ENCODE measurements around the gene LBP. TPM values are rescaled to one million over a fixed set of nuclear protein-coding genes. Genes with fewer than 3 reads are reported as not detected.
"Not testable (repeated sequence)": the region's sequence is repeated elsewhere in the genome, so short reads cannot be mapped to it uniquely, and the experiment has no call there.

LBP gene
- total RNA-seq, 2 donors from 2014 or later: 2.3 TPM; not detected in 1

DNA sequence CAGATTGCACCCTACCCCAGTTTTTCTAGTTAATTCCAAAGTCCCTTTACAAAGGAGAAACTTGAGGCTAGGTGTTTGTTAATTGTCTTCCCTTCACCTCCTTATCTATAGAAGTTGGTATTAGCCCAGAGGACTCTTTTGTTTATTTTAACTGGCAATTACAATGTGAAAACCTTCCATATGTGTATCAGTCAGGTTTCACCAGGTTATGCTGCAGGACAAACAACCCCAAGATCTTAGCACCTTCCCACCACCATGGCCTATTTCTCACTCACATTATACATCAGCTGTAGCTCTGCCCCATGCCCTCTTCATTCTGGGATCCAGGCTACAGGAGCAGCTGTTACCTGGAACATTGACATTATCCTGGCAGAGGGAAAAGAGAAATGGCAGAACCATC lies 57.7 kb downstream of the LBP start:
- no peak for TF ChIP-seq CTCF (IDR thresholded peaks at IDR 0.05)

GRCh38 chr20:38405132-38405531 lies 58.9 kb downstream of the LBP start:
- Histone ChIP-seq H3K27ac (no peak overlapping the region), H3K9me3 (no peaks in the 10 kb centered on the region), H3K4me3 (no peak overlapping the region), H3K36me3 (no peaks in the 10 kb centered on the region), H3K4me1 (no peaks in the 10 kb centered on the region), H3K27me3 (no peaks in the 10 kb centered on the region)
- no peak for DNase-seq (ENCODE audit: low spot score)
- no peak for TF ChIP-seq CTCF (IDR thresholded peaks at IDR 0.05)

More for the DNA sequence above, 57.7 kb downstream of the LBP start:
- H3K27me3 ChIP-seq: no peaks in the 10 kb centered on the region
- no peak for DNase-seq (ENCODE audit: low spot score)
- no peaks in the 10 kb centered on the region for H3K9me3 ChIP-seq
- no peaks in the 10 kb centered on the region for H3K36me3 ChIP-seq
- no peak overlapping the region for H3K27ac ChIP-seq
- H3K4me1 ChIP-seq: no peaks in the 10 kb centered on the region
- no peak overlapping the region for H3K4me3 ChIP-seq

DNA sequence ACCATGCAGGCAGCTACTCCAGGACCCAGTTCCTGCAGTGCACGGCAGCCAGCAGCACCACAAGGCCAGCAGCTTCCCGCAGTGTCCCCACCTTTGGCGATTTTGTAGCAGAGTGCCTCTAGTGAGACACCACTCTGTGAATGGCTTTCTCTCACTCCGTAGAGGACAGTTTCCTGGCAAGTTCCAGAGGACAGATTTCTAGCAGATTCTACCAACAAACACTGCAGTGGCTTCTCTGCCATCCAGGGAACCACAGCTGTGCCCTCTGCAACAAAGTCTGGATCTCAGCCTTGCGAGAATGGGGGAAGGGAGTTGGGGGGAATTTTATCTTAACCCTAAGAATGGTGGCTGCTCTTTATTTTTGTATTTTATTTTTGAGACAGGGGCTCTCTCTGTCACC lies 60.2 kb downstream of the LBP start:
- no peak for TF ChIP-seq CTCF (IDR thresholded peaks at IDR 0.05)
- H3K4me1 ChIP-seq: no peaks in the 10 kb centered on the region
- H3K27me3 ChIP-seq: no peaks in the 10 kb centered on the region
- no peak overlapping the region for H3K4me3 ChIP-seq
- H3K9me3 ChIP-seq: no peaks in the 10 kb centered on the region
- no peak overlapping the region for H3K27ac ChIP-seq
- no peak for DNase-seq (ENCODE audit: low spot score)
- no peaks in the 10 kb centered on the region for H3K36me3 ChIP-seq

GRCh38 chr20:38407321-38407720 lies 61.0 kb downstream of the LBP start:
- DNase-seq (ENCODE audit: low spot score): no peak
- Histone ChIP-seq H3K27ac (no peak overlapping the region), H3K9me3 (no peaks in the 10 kb centered on the region), H3K4me3 (no peak overlapping the region), H3K4me1 (no peaks in the 10 kb centered on the region), H3K36me3 (no peaks in the 10 kb centered on the region), H3K27me3 (no peaks in the 10 kb centered on the region)
- no peak for TF ChIP-seq CTCF (IDR thresholded peaks at IDR 0.05)

GRCh38 chr20:38407822-38408221 lies 61.5 kb downstream of the LBP start:
- not testable (repeated sequence) for H3K4me3 ChIP-seq; H3K4me1 ChIP-seq; H3K27me3 ChIP-seq; DNase-seq (ENCODE audit: low spot score); H3K36me3 ChIP-seq; H3K9me3 ChIP-seq; H3K27ac ChIP-seq

- Histone ChIP-seq H3K27ac (no peak overlapping the region), H3K9me3 (no peaks in the 10 kb centered on the region), H3K36me3 (no peaks in the 10 kb centered on the region), H3K4me3 (no peak overlapping the region), H3K27me3 (no peaks in the 10 kb centered on the region), H3K4me1 (peaks cover 0 to under 1% of the 10 kb centered on the region in 2 donors)
- no peak for DNase-seq (ENCODE audit: low spot score)
- no peak for TF ChIP-seq CTCF (IDR thresholded peaks at IDR 0.05)
These were observed 66.7 kb downstream of the LBP start for GRCh38 chr20:38412877-38413577.
